Loucy (cell line): Measurements from ENCODE around the gene SLC35F1.

Source experiments
- H2AFZ ChIP-seq: fragments of 200-600 bp; sonication (generic); 2 replicates; pipeline ENCODE4 v1.6.0; 2016; ENCODE audit warnings: antibody characterized with exemption, mild to moderate bottlenecking, low read length, moderate library complexity
- H3F3A ChIP-seq: fragments of 200-600 bp; 2 replicates; pipeline ENCODE4 v1.6.0; 2016; ENCODE audit warnings: antibody characterized with exemption, low read depth, mild to moderate bottlenecking
- H3K27me3 ChIP-seq: fragments of 200-600 bp; sonication (generic); 2 replicates; pipeline ENCODE4 v1.6.1; 2014; ENCODE audit warnings: low read length, mild to moderate bottlenecking; ENCODE audit not compliant: insufficient read depth, poor library complexity, severe bottlenecking
- H3K36me3 ChIP-seq: fragments of 200-600 bp; sonication (generic); 2 replicates; pipeline ENCODE4 v1.6.1; 2016; ENCODE audit warnings: low read length; ENCODE audit not compliant: insufficient read depth
- H3K4me1 ChIP-seq: fragments of 200-600 bp; sonication (generic); 2 replicates; pipeline ENCODE4 v1.5.1; 2014; ENCODE audit warnings: low read length, mild to moderate bottlenecking; ENCODE audit not compliant: insufficient read depth, poor library complexity, severe bottlenecking
- H3K4me2 ChIP-seq: fragments of 200-600 bp; sonication (generic); 2 replicates; pipeline ENCODE4 v1.6.0; 2014; ENCODE audit warnings: antibody characterized with exemption, low read length, low read depth, mild to moderate bottlenecking; ENCODE audit not compliant: poor library complexity, severe bottlenecking
- H3K4me3 ChIP-seq: fragments of 200-600 bp; sonication (generic); 2 replicates; pipeline ENCODE4 v1.5.1; 2014; ENCODE audit warnings: low read length, mild to moderate bottlenecking, mixed read lengths; ENCODE audit not compliant: poor library complexity, severe bottlenecking
- H3K79me2 ChIP-seq: fragments of 200-600 bp; sonication (generic); 2 replicates; pipeline ENCODE4 v1.6.1; 2014; ENCODE audit warnings: low read length; ENCODE audit not compliant: insufficient read depth
- H3K9ac ChIP-seq: fragments of 200-600 bp; sonication (generic); 2 replicates; pipeline ENCODE4 v1.6.0; 2014; ENCODE audit warnings: mild to moderate bottlenecking, low read depth, low read length, moderate library complexity; ENCODE audit not compliant: poor library complexity, severe bottlenecking
- H3K9me2 ChIP-seq: fragments of 200-600 bp; sonication (generic); replicated peaks from 2 replicates; pipeline ENCODE4 v1.6.1; 2016; ENCODE audit warnings: low read depth, low read length, mixed read lengths
- H3K9me3 ChIP-seq: fragments of 200-600 bp; sonication (generic); 2 replicates; pipeline ENCODE4 v1.6.1; 2014; ENCODE audit warnings: mild to moderate bottlenecking, antibody characterized with exemption, low read length, low read depth; ENCODE audit not compliant: insufficient read depth
- H4K20me1 ChIP-seq: fragments of 200-600 bp; sonication (generic); 2 replicates; pipeline ENCODE4 v1.6.0; 2014; ENCODE audit warnings: antibody characterized with exemption, low read length, mild to moderate bottlenecking; ENCODE audit not compliant: insufficient read depth, poor library complexity, severe bottlenecking
- EZH2phosphoT487 ChIP-seq: fragments of 200-600 bp; IDR thresholded peaks from 2 replicates; pipeline ENCODE4 v1.6.1; 2018; ENCODE audit warnings: antibody characterized with exemption, mild to moderate bottlenecking, moderate library complexity, borderline replicate concordance
- TF ChIP-seq, protein P1 (sequence below): fragments of 200-600 bp; sonication (generic); conservative IDR thresholded peaks from 2 replicates; pipeline ENCODE4 v1.5.1; 2014; ENCODE audit warnings: mild to moderate bottlenecking, antibody characterized with exemption, low read length

Gene SLC35F1

DNA sequence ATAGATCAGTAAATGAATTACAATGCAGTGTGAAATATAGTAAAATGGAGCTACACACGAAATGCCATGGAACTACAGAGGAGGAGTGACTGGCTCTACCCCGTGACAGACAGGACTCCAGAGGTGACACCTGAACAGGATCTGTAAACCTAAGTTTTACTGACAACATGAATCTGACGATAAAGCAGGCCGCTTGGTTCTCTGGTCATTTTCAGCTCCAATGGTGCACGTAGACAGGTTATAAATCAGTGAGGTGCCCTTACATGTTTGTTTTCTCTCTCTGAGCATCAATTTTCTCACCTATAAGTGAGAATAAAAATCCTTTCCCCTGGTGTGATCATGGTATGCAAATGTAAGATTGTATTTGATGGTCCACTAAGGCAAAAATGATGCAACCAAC, 339.3 kb downstream of the SLC35F1 start:
- no peaks in the 10 kb centered on the region for H3K9me2 ChIP-seq
- TF ChIP-seq EZH2phosphoT487 = no peak
- TF ChIP-seq, protein P1, sequence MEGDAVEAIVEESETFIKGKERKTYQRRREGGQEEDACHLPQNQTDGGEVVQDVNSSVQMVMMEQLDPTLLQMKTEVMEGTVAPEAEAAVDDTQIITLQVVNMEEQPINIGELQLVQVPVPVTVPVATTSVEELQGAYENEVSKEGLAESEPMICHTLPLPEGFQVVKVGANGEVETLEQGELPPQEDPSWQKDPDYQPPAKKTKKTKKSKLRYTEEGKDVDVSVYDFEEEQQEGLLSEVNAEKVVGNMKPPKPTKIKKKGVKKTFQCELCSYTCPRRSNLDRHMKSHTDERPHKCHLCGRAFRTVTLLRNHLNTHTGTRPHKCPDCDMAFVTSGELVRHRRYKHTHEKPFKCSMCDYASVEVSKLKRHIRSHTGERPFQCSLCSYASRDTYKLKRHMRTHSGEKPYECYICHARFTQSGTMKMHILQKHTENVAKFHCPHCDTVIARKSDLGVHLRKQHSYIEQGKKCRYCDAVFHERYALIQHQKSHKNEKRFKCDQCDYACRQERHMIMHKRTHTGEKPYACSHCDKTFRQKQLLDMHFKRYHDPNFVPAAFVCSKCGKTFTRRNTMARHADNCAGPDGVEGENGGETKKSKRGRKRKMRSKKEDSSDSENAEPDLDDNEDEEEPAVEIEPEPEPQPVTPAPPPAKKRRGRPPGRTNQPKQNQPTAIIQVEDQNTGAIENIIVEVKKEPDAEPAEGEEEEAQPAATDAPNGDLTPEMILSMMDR = no peak
- H4K20me1 ChIP-seq = no peaks in the 10 kb centered on the region
- no peak overlapping the region for H3K4me3 ChIP-seq
- H3K27me3 ChIP-seq = no peaks in the 10 kb centered on the region
- no peaks in the 10 kb centered on the region; the same call in 1 of the 2 replicates for H3K9me3 ChIP-seq
- no peak overlapping the region for H3K4me2 ChIP-seq
- no peak overlapping the region for H2AFZ ChIP-seq
- no peaks in the 10 kb centered on the region for H3F3A ChIP-seq
- H3K4me1 ChIP-seq = peaks cover 22% of the 10 kb centered on the region
- H3K36me3 ChIP-seq = no peaks in the 10 kb centered on the region
- no peaks in the 10 kb centered on the region for H3K79me2 ChIP-seq
- no peak overlapping the region for H3K9ac ChIP-seq

GRCh38 chr6:118248171-118248570, 341.1 kb downstream of the SLC35F1 start:
- Histone ChIP-seq H3K9me3 (no peaks in the 10 kb centered on the region; the same call in 1 of the 2 replicates), H3K4me3 (no peak overlapping the region), H2AFZ (no peak overlapping the region), H3K9me2 (no peaks in the 10 kb centered on the region), H3K4me1 (peaks cover 31% of the 10 kb centered on the region), H3K4me2 (no peak overlapping the region), H3F3A (no peaks in the 10 kb centered on the region), H3K36me3 (no peaks in the 10 kb centered on the region), H3K9ac (no peak overlapping the region), H3K27me3 (no peaks in the 10 kb centered on the region), H3K79me2 (no peaks in the 10 kb centered on the region), H4K20me1 (no peaks in the 10 kb centered on the region)
- TF ChIP-seq EZH2phosphoT487 = no peak
- TF ChIP-seq, protein P1 = no peak

- Histone ChIP-seq H3K4me1 (peaks cover 37% of the 10 kb centered on the region), H3K79me2 (no peaks in the 10 kb centered on the region), H3K9me2 (no peaks in the 10 kb centered on the region), H3K4me2 (peak overlapping the region; percentile 77), H4K20me1 (no peaks in the 10 kb centered on the region), H3F3A (no peaks in the 10 kb centered on the region), H3K9ac (peak overlapping the region; percentile 24), H2AFZ (peak overlapping the region; percentile 73), H3K9me3 (no peaks in the 10 kb centered on the region; the same call in 1 of the 2 replicates), H3K4me3 (peak overlapping the region; percentile 57), H3K36me3 (no peaks in the 10 kb centered on the region), H3K27me3 (no peaks in the 10 kb centered on the region)
- TF ChIP-seq EZH2phosphoT487 = no peak
- TF ChIP-seq, protein P1 = peak; percentile 18
Measured at GRCh38 chr6:118249680-118250079, 342.6 kb downstream of the SLC35F1 start.
